Gastroesophageal sphincter (tissue), 3 donors: ENCODE measurements around the gene RXRA.

Source experiments
- CTCF ChIP-seq, 4 experiments: fragments of 200-600 bp in 2 of 4; fragments of 450-650 bp in 2 of 4; sonication (generic) in 1 of 4; IDR thresholded peaks; one replicate each; pipeline ENCODE4 v1.5.1; 2017 to 2019; ENCODE audit warnings: antibody characterized with exemption in 4 of 4, mild to moderate bottlenecking in 2 of 4, moderate library complexity in 2 of 4
- POLR2AphosphoS5 ChIP-seq: sonication (generic); formaldehyde crosslinking; IDR thresholded peaks from one replicate; pipeline ENCODE4 v1.6.1; 2017; ENCODE audit warnings: antibody characterized with exemption

DNA sequence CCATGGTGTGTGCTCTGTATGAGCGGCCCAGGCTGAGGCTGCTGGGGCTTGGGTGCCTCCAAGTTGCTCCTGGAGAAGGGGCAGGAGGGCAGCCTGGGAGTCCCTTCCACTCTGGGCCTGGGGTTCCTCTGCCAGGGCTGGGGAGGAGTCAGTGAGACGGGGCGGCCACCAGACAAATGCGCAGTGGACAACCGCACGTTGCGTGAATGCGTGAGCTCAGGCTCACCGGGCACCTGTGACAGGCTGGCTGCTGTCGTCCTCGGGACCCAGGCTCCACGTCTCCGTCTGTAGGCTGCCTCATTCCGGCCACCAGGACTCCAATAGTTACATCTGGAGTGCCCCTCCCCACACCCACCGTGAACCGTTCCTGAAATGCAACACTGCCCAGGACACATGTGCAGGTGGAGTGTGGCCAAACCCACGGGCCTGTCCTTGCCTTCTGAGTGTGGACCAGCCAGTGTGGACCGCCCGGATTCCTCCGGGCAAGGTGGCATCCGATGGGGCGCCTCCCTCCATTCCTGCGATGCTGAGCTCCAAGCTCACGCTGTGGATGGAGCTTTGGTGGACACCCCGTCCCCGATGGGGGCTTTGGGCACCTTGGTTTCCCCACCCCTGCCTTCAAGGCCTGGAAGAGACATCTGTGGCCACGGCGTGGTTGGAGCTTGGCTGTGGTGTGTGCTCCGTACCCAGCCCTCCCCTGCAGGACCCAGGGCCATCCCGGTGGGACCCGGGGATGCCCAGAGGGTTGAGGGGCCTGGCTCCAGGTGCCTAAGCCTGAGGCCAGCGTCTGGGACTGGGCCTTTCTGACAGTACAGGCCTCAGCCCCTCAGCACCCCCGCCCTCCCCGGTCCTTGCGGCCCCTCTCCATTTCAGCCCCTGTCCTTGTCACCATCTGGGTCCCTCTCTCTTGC lies 34.0 kb upstream of the RXRA start:
- TF ChIP-seq CTCF (IDR thresholded peaks at IDR 0.05) (no peak), POLR2AphosphoS5 (no peak)
